Liver (tissue), 9 donors: ENCODE measurements around the gene IGLON5. TPM values are rescaled to one million over a fixed set of nuclear protein-coding genes. Genes with fewer than 3 reads are reported as not detected.

Source experiments
- DNase-seq: peaks from one replicate; pipeline ENCODE4 v3.0.0-alpha.2; 2017; ENCODE audit warnings: low spot score
- H3K27ac ChIP-seq, 2 donors: one replicate each; pipeline ENCODE4 v1.7.0; 2013; ENCODE audit warnings: inconsistent platforms in 2 of 2, low read length in 2 of 2, control low read depth in 1 of 2, low read depth in 1 of 2, mild to moderate bottlenecking in 1 of 2
- H3K27me3 ChIP-seq, 4 donors: one replicate each; pipeline versions ENCODE4 v1.6.1 to v1.7.0; 2013; ENCODE audit warnings: low read length in 3 of 4, inconsistent platforms in 1 of 4, mild to moderate bottlenecking in 1 of 4, moderate library complexity in 1 of 4; ENCODE audit not compliant: control insufficient read depth in 4 of 4, insufficient read depth in 4 of 4
- H3K36me3 ChIP-seq, 4 donors: one replicate each; pipeline versions ENCODE4 v1.6.1 to v1.7.0; 2013; ENCODE audit warnings: low read length in 3 of 4, mild to moderate bottlenecking in 3 of 4, low read depth in 1 of 4, moderate library complexity in 1 of 4; ENCODE audit not compliant: control insufficient read depth in 4 of 4, insufficient read depth in 3 of 4
- H3K4me1 ChIP-seq, 4 donors: one replicate each; pipeline versions ENCODE4 v1.6.1 to v1.7.0; 2013; ENCODE audit warnings: low read length in 3 of 4, mild to moderate bottlenecking in 3 of 4, moderate library complexity in 1 of 4; ENCODE audit not compliant: control insufficient read depth in 4 of 4, insufficient read depth in 4 of 4
- H3K4me3 ChIP-seq, 3 donors: one replicate each; pipeline versions ENCODE4 v1.6.1 to v1.7.0; 2013; ENCODE audit warnings: low read length in 3 of 3, control low read depth in 1 of 3, low read depth in 1 of 3, mild to moderate bottlenecking in 1 of 3
- H3K9ac ChIP-seq, 2 donors: one replicate each; pipeline ENCODE4 v1.7.0; 2013; ENCODE audit warnings: low read length in 2 of 2, mild to moderate bottlenecking in 2 of 2, moderate library complexity in 2 of 2, control low read depth in 1 of 2, low read depth in 1 of 2
- H3K9me3 ChIP-seq, 4 donors: one replicate each; pipeline versions ENCODE4 v1.6.1 to v1.7.0; 2013; ENCODE audit warnings: low read length in 3 of 4; ENCODE audit not compliant: control insufficient read depth in 4 of 4
- EGR1 ChIP-seq, 2 donors: IDR thresholded peaks; 2 replicates each; pipeline ENCODE4 v1.6.1; 2016 to 2018; ENCODE audit warnings: antibody characterized with exemption in 2 of 2, low read depth in 2 of 2
- FOXA1 ChIP-seq: IDR thresholded peaks from 2 replicates; pipeline ENCODE4 v1.6.1; 2016; ENCODE audit warnings: antibody characterized with exemption
- FOXA2 ChIP-seq: IDR thresholded peaks from 2 replicates; pipeline ENCODE4 v1.6.1; 2016; ENCODE audit warnings: antibody characterized with exemption
- GABPA ChIP-seq, 2 donors: IDR thresholded peaks in 1 of 2; conservative IDR thresholded peaks in 1 of 2; 2 replicates each; pipeline ENCODE4 v1.6.1; 2016; ENCODE audit warnings: antibody characterized with exemption in 2 of 2, mild to moderate bottlenecking in 1 of 2, moderate library complexity in 1 of 2
- HNF4G ChIP-seq: IDR thresholded peaks from 2 replicates; pipeline ENCODE4 v1.6.1; 2016; ENCODE audit warnings: antibody characterized with exemption
- JUND ChIP-seq, 2 donors: IDR thresholded peaks; 2 replicates each; pipeline ENCODE4 v1.6.1; 2016; ENCODE audit warnings: antibody characterized with exemption in 2 of 2
- RAD21 ChIP-seq, 2 donors: IDR thresholded peaks; 2 replicates each; pipeline ENCODE4 v1.6.1; 2016; ENCODE audit warnings: antibody characterized with exemption in 2 of 2, mild to moderate bottlenecking in 2 of 2
- RXRA ChIP-seq, 2 donors: IDR thresholded peaks; 2 replicates each; pipeline ENCODE4 v1.6.1; 2017 to 2018; ENCODE audit warnings: antibody characterized with exemption in 2 of 2, mild to moderate bottlenecking in 1 of 2
- SP1 ChIP-seq: IDR thresholded peaks from 2 replicates; pipeline ENCODE4 v1.6.1; 2018; ENCODE audit warnings: antibody characterized with exemption, mild to moderate bottlenecking
- TAF1 ChIP-seq: conservative IDR thresholded peaks from 2 replicates; pipeline ENCODE4 v1.6.1; 2016; ENCODE audit warnings: antibody characterized with exemption, mild to moderate bottlenecking
- YY1 ChIP-seq: IDR thresholded peaks from 2 replicates; pipeline ENCODE4 v1.6.1; 2016; ENCODE audit warnings: antibody characterized with exemption, mild to moderate bottlenecking
- WGBS: extraction: QIAGEN DNeasy Blood & Tissue Kit; methylation state at CpG from one replicate; pipeline ENCODE4 v1.1.7; 2013; 5-methylcytosine and 5-hydroxymethylcytosine counted together
- polyA plus RNA-seq, 2 donors: library from polyadenylated mRNA; stranded (reverse) in 1 of 2; unstranded in 1 of 2; fragments of 200-250 nt in 1 of 2; fragments of >200 nt in 1 of 2; fragmentation: Nextera tagmentation in 1 of 2; extraction: Ambion mirVana in 1 of 2; gene quantifications; one replicate each; pipeline versions ENCODE4 v1.2.1 to v1.2.3, GENCODE V29; 2013 to 2015
- total RNA-seq, 2 donors: library from RNA; depleted of rRNA; stranded (reverse); fragments of >200 nt; gene quantifications; one replicate each; pipeline ENCODE4 v1.2.3, GENCODE V29; 2014
- TF ChIP-seq, protein P1 (sequence below): IDR thresholded peaks from 2 replicates; pipeline ENCODE4 v1.6.1; 2016; ENCODE audit warnings: antibody characterized with exemption
- TF ChIP-seq, protein P2 (sequence below): IDR thresholded peaks from 2 replicates; pipeline ENCODE4 v1.6.1; 2016; ENCODE audit warnings: antibody characterized with exemption
- TF ChIP-seq, protein P3 (sequence below): fragments of 150-350 bp; IDR thresholded peaks from 2 replicates; pipeline ENCODE4 v1.5.1; 2017; ENCODE audit warnings: improper control_type of control experiment, low read depth, low read length; ENCODE audit not compliant: missing input control
- TF ChIP-seq, protein P4 (sequence below): IDR thresholded peaks from 2 replicates; pipeline ENCODE4 v1.6.1; 2016; ENCODE audit warnings: antibody characterized with exemption
- donor health status: healthy.
- donor health status: healthy.
- donor health status: healthy.
- donor health status: healthy.
- donor health status: healthy.

IGLON5 gene
- total and polyA plus RNA-seq, 4 donors = 0.25 to 0.46 (median 0.25) TPM; not detected in 1

DNA sequence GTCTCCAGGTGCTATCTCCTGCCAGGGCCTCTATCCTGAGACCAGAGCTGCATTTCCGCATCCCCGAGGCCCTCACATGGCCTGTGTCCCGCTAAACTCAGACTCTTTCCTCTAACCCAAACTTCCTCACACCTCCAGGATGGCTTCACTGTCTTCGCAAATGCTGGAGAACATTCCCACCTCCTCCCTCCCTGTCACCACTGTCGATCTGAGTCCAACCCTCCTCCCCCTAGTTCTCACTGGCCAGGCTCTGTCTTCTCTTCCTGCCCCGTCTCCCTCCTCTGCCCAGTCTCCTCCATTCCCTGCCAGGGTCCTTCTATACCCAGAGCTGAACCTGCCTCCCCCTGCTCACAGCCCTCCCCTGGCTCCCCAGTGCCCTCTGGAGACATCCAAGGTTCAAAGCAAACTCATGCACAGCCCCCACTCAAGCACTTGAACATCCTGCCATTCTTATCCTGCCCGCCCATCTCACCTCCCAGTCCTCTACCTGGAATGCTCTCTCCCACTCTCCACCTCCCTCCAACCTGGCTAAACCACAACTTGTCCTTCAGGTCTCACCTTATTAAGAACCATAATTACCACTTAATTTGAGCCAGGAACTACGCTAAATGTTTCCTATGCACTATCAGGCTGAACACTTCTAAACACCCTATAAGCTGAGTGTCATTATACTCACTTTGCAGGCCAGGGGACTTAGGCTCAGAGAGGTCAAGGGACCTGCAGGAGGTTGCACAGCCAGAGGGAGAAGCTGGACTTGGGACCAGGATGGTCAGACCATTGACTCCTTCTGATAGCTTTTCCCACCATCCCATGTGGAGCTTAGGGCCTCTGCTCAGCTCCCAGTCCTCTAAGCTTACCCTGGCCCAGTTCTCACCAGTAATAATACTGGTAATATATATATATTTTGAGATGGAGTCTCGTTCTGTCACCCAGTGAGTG lies 31.5 kb downstream of the IGLON5 start:
- 66% methylated on average over 9 of the region's 9 CpGs for WGBS
- peaks cover 9 to 23% (median 17%) of the 10 kb centered on the region in 4 donors for H3K4me1 ChIP-seq
- peak overlapping the region in 1 of 2 donors; percentile 2 for H3K27ac ChIP-seq
- no peak overlapping the region for H3K9ac ChIP-seq
- no peaks in the 10 kb centered on the region for H3K27me3 ChIP-seq
- TF ChIP-seq, protein P1, sequence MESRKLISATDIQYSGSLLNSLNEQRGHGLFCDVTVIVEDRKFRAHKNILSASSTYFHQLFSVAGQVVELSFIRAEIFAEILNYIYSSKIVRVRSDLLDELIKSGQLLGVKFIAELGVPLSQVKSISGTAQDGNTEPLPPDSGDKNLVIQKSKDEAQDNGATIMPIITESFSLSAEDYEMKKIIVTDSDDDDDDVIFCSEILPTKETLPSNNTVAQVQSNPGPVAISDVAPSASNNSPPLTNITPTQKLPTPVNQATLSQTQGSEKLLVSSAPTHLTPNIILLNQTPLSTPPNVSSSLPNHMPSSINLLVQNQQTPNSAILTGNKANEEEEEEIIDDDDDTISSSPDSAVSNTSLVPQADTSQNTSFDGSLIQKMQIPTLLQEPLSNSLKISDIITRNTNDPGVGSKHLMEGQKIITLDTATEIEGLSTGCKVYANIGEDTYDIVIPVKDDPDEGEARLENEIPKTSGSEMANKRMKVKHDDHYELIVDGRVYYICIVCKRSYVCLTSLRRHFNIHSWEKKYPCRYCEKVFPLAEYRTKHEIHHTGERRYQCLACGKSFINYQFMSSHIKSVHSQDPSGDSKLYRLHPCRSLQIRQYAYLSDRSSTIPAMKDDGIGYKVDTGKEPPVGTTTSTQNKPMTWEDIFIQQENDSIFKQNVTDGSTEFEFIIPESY = no peak
- H3K9me3 ChIP-seq = no peaks in the 10 kb centered on the region
- DNase-seq = no peak
- H3K4me3 ChIP-seq = no peak overlapping the region
- H3K36me3 ChIP-seq = peaks cover 0 to 26% (median 11%) of the 10 kb centered on the region in 4 donors

DNA sequence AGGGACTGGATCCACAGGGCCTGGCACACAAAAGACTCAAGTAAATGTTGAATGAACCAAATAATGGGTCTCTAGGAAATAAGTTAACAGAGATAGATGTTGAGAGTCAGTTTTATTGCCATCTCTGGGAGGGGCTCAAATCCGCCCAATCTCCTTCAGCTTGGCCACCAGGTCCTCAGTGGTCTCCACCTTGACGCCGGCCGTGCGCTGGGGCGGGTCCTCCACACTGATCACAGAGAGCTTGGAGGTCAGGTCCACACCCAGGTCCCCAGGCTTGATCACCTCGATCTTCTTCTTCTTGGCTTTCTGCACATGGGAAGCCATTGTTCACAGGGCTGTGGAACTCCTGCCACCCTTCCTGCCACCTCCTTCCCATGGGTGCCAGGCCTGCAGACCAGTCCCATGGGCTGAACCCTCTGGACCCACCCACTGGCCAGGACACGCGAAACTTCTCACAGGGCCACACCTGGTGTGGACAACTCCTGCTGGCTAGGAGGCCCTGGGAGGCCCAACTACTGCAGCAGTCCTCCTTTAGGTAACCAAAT lies 33.7 kb downstream of the IGLON5 start:
- no peak overlapping the region for H3K27ac ChIP-seq
- H3K4me3 ChIP-seq = no peak overlapping the region
- no peaks in the 10 kb centered on the region for H3K27me3 ChIP-seq
- TF ChIP-seq EGR1 (IDR thresholded peaks at IDR 0.05; ENCODE audit: low read depth in 2 of 2) (no peak), TAF1 (no peak), FOXA2 (no peak), YY1 (no peak), HNF4G (no peak), RAD21 (IDR thresholded peaks at IDR 0.05) (no peak), SP1 (no peak), RXRA (IDR thresholded peaks at IDR 0.05) (no peak), GABPA (IDR thresholded peaks at IDR 0.05 in 1 of 2, conservative IDR thresholded peaks at IDR 0.05 in 1 of 2) (no peak), JUND (IDR thresholded peaks at IDR 0.05) (no peak)
- TF ChIP-seq, protein P2, sequence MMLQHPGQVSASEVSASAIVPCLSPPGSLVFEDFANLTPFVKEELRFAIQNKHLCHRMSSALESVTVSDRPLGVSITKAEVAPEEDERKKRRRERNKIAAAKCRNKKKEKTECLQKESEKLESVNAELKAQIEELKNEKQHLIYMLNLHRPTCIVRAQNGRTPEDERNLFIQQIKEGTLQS = no peak
- TF ChIP-seq, protein P3, sequence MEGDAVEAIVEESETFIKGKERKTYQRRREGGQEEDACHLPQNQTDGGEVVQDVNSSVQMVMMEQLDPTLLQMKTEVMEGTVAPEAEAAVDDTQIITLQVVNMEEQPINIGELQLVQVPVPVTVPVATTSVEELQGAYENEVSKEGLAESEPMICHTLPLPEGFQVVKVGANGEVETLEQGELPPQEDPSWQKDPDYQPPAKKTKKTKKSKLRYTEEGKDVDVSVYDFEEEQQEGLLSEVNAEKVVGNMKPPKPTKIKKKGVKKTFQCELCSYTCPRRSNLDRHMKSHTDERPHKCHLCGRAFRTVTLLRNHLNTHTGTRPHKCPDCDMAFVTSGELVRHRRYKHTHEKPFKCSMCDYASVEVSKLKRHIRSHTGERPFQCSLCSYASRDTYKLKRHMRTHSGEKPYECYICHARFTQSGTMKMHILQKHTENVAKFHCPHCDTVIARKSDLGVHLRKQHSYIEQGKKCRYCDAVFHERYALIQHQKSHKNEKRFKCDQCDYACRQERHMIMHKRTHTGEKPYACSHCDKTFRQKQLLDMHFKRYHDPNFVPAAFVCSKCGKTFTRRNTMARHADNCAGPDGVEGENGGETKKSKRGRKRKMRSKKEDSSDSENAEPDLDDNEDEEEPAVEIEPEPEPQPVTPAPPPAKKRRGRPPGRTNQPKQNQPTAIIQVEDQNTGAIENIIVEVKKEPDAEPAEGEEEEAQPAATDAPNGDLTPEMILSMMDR = no peak
- H3K9me3 ChIP-seq = no peaks in the 10 kb centered on the region
- H3K36me3 ChIP-seq = peaks cover 0 to 33% (median 16%) of the 10 kb centered on the region in 4 donors
- H3K9ac ChIP-seq = no peak overlapping the region
- H3K4me1 ChIP-seq = peaks cover 2 to 14% (median 11%) of the 10 kb centered on the region in 4 donors
- 97% methylated on average over 9 of the region's 9 CpGs for WGBS
- DNase-seq = no peak

DNA sequence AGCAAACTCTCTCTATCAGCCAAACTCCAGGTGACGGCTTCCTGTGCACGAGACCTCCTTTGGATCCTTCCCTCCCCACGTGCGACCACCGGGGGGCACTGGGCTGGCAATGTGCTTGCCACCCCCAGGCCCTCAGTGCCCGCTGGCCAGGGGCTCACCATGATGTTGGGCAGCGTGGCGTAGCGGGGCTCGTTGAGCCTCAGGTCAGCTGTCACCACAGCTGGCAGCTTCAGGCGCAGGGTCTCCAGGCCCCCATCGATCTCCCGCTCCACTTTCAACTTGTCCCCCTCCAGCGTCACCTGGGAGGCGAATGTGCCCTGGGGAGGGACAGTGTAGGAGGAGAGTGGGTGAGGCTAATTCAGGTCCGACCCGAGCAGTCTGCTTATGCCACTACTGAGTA lies 35.3 kb downstream of the IGLON5 start:
- no peaks in the 10 kb centered on the region for H3K27me3 ChIP-seq
- H3K27ac ChIP-seq = no peak overlapping the region
- no peak overlapping the region for H3K4me3 ChIP-seq
- no peak for DNase-seq
- peaks cover 2 to 22% (median 11%) of the 10 kb centered on the region in 4 donors for H3K4me1 ChIP-seq
- H3K36me3 ChIP-seq = peaks cover 4 to 40% (median 26%) of the 10 kb centered on the region in 4 donors
- no peak overlapping the region for H3K9ac ChIP-seq
- H3K9me3 ChIP-seq = no peaks in the 10 kb centered on the region
- WGBS = 92% methylated on average over 17 of the region's 17 CpGs
- TF ChIP-seq, protein P3 = no peak
- TF ChIP-seq, protein P1 = no peak
- no peak for TF ChIP-seq JUND (IDR thresholded peaks at IDR 0.05)
- TF ChIP-seq, protein P4, sequence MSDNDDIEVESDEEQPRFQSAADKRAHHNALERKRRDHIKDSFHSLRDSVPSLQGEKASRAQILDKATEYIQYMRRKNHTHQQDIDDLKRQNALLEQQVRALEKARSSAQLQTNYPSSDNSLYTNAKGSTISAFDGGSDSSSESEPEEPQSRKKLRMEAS = no peak
- no peak for TF ChIP-seq FOXA1
- TF ChIP-seq EGR1 (IDR thresholded peaks at IDR 0.05; ENCODE audit: low read depth in 2 of 2) = no peak
- TF ChIP-seq, protein P2 = no peak
- no peak for TF ChIP-seq RAD21 (IDR thresholded peaks at IDR 0.05)
- TF ChIP-seq GABPA (IDR thresholded peaks at IDR 0.05 in 1 of 2, conservative IDR thresholded peaks at IDR 0.05 in 1 of 2) = no peak
- TF ChIP-seq YY1 = no peak
- TF ChIP-seq HNF4G = no peak
- TF ChIP-seq RXRA (IDR thresholded peaks at IDR 0.05) = no peak
- TF ChIP-seq TAF1 = no peak
